GM20431 (cell line): Measurements from ENCODE around the gene CDC34.

Source experiments
- in situ Hi-C: fragments of 300-500 bp; cut with MseI, MboI; formaldehyde crosslinking; loops from one replicate; pipeline ENCODE4 v1.15.0; 2020; ENCODE audit warnings: low sequenced_read_pairs; ENCODE audit not compliant: unreplicated experiment

CDC34 gene

GRCh38 chr19:538641-539428, 7.3 kb downstream of the CDC34 start:
- in situ Hi-C loops: no loop called here

DNA sequence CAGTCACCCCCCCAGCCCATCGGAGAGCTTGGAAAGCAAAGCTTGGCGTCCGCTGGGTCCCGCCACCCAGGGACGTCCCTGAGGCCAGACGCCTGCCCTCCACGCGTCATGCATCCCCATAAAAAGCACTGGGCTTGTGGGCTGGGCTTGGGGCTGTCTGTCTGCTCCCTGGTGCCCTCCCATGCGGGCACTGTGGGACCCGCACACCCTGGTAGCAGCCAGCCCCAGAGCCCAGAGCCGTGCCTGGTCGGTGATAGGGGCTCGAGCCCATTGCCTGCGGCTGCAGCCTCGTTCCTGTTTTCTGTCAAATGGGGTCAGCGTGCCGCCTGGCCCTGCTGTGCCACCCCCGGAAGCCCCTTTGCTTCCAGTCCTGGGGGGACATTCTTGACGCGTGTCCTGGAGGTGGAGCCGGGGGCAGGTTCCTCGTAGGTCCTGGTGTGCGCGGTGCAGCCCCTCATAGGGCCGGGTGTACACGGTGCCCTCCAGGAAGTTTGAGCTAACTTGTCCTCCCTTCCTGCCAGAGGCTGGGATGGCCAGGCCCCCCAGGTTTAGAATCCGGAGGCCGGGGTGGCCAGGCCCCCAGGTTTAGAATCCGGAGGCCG, 8.0 kb downstream of the CDC34 start:
- in situ Hi-C loops: no loop called here

- in situ Hi-C loops: no loop called here
Measured at GRCh38 chr19:540867-541637, 9.5 kb downstream of the CDC34 start.

GRCh38 chr19:541699-542098, 10.1 kb downstream of the CDC34 start:
- in situ Hi-C loops: no loop called here

GRCh38 chr19:542173-542866, 10.8 kb downstream of the CDC34 start:
- in situ Hi-C loops: no loop called here

DNA sequence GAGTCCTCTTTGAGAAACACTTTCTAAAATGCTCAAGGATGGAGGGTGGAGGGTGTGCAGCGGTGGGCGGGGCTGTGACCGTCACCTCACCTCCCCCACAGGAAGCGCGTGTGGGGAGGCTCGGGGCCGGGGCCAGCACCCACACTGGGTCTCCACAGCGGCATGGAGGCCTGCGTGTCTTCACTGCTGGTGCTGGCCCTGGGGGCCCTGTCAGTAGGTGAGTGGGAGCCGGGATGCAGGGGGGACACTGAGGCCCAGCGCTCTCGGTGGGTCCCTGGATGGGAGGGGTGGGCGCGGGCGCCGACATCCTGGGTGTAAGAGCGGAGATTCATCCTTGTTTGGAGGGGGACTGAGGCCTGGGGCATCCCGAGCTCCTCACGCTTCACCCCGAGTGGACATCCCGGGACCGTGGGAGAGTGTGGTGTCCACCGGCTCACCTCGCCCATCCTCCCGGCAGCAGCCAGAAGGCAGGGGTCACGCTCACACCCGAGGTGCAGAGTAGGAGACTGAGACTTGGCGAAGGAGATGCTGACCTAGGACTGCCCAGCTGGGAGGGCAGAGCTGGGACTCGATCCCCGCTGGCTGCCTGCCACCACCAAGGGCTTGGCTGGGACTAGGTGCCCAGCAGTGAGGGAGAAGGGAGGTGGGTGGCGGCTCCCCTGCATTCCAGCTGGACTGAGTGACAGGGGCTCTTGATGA, 12.5 kb downstream of the CDC34 start, which contains the start of gene GZMM:
Gene GZMM (plus strand): TSS at position 144 of the 699 bp plus-strand sequence. CDS start 19 bp downstream, at position 163.
- in situ Hi-C loops: no loop called here

GRCh38 chr19:547117-547516, 15.6 kb downstream of the CDC34 start:
- in situ Hi-C loops: no loop called here

GRCh38 chr19:547836-548720, 16.5 kb downstream of the CDC34 start:
- in situ Hi-C loops: no loop called here

DNA sequence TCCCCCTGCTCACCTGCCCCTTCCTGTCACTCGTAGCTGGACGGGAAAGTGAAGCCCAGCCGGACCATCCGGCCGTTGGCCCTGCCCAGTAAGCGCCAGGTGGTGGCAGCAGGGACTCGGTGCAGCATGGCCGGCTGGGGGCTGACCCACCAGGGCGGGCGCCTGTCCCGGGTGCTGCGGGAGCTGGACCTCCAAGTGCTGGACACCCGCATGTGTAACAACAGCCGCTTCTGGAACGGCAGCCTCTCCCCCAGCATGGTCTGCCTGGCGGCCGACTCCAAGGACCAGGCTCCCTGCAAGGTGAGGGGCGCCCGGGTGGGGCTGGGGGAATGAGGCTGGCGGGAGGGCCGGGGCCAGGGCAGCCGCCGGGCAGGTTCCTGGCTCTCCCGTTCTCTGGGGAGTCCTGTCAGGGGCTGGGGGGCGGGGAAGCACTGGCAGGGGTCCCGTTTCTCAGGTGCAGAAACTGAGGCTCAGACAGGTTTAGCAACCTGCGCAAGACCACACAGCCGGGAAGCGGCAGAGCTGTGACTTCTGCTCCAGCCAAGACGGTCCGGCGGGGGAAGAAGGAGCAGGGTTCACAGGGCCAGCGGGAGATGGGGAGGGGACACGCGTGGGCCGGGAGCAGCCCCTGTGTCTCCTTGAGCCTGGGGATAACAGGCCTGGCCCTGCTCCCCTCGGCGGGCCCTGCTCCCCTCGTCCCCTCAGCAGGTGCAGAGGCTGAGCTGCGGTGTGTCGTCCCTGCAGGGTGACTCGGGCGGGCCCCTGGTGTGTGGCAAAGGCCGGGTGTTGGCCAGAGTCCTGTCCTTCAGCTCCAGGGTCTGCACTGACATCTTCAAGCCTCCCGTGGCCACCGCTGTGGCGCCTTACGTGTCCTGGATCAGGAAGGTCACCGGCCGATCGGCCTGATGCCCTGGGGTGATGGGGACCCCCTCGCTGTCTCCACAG, 17.6 kb downstream of the CDC34 start:
- in situ Hi-C loops: no loop called here

DNA sequence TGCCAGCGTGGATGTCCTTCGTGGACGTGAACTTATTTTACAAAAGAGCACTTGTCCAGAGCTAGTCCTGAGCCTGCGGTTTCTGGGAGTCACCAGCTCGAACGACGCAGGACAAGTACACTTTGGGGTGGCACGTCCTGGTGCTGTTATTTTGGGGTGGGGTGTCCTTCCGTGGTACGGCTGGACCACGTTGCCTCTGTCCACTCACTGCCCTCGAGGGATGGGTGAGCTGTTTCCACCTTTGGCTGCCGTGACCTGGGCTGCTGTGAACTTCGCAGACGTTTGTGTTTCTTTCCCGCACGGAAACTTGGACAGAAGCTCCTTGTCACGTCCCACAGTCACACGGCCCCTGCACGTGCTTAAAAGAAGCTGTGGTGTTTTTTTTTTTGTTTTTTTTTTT, 23.3 kb downstream of the CDC34 start:
- in situ Hi-C loops: no loop called here

- in situ Hi-C loops: no loop called here
Measured at GRCh38 chr19:555474-555808, 23.9 kb downstream of the CDC34 start.

DNA sequence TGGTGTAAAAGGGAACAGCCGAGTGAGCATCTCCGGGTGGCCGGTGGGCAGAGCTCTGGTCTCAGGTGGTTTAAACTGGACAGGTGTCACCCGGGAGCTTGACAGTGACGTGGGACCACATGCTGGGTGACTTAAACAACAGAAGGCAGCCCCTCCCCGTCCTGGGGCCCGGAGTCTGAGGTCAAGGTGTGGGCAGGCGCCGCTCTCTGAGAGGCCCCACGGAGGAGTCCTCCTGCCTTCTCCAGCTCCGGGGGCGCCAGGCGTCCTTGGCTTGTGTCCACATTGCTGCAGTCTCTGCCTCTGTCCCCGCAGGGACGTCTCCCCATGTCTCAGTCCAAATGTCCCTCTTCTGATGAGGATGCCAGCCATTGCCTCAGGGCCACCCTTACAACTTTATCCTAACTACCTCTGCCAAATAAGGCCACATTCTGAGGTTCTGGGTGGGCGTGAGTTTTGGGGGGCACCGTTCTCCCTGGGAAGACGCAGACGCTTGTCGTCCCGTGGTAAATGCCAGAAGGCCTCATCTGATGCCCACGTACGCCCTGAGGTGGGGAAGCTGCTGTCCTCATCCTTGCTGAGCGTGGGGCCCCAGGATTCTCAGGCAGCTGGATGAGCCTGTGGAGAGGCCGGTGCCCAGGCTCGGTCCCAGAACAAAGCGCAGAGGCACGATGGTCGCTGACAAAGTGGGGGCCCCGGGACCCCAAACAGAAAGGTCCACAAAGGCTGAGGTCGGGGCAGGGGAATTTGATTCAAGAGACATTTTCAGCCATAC, 25.2 kb downstream of the CDC34 start:
- in situ Hi-C loops: no loop called here

DNA sequence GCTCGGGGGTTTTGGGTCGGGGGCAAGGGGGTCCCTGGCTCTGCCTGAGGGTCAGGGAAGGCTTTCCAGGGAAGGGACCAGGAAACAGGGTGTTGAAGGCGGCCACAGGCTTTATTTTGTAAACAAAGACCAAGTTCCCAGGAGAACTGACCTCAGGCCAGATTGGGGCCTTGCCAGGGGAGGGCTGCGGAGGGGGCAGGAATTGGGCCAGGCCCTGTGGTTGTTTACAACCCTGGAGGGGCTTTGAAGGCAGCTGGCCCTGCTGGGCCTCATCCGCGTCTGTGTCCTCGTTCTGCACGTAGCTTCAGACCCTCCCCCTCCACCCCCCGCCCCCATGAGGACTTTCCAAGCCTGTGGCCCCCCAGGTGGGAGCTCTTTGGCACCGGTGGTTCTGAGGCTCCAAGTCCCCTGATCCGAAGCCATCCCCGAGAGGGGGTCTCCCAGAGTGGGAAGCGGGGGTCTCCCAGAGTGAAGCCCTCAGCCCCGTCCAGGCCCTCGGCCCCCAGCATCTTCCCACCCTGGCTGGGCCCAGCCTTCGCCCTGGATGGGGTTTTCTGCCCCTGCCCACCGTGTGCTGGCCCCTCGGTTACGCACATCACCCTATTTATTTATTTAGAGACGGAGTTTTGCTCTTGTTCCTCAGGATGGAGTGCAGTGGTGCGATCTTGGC, 27.3 kb downstream of the CDC34 start:
- in situ Hi-C loops: no loop called here

DNA sequence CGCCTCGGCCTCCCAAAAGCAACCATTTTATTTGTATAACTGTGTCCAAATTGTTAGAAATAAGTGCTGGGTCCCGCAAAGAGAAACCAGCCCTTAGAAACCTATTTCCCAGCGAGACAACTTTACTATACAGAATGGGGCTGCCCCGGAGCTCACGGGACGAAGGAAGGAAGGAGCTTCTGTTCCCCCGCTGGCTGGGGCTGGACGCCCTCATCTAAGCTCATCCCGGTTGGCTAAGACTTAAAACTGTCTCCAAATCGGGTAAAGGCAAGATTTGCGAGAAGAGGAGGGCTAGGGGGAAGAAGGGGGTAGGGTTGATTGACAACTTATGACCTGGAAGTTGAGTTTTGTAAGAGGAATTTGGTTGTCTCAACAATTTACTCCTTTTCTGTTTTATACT, 28.6 kb downstream of the CDC34 start:
- in situ Hi-C loops: no loop called here

GRCh38 chr19:566403-566802, 34.8 kb downstream of the CDC34 start:
- in situ Hi-C loops: no loop called here

DNA sequence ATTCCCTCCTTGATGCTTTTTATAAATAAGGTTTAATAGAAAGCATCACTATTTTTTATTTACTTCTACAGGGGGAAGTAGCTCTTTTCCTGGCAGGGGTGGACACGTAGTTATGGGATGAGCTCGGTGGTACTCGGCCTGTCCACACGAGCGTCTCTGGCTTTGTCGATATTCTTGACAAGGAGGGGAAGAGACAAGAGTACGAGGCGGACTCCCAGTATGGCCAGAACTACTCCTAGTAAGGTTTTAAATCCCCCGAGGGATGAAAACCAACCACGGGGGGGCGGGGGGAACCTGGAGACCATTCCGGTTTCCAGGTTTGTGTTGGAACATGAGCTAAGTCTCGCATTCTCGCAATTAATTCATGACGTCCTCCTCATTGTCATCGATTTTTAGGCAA, 35.3 kb downstream of the CDC34 start:
- in situ Hi-C loops: no loop called here
